GM12874 (cell line): ENCODE results near the gene COL6A1.

Source experiments
- CTCF ChIP-seq: IDR thresholded peaks from 2 replicates; pipeline ENCODE4 v1.5.1; 2011; ENCODE audit warnings: low read depth, mild to moderate bottlenecking, control low read depth, low read length, moderate library complexity; ENCODE audit not compliant: insufficient read depth

The COL6A1 gene

DNA sequence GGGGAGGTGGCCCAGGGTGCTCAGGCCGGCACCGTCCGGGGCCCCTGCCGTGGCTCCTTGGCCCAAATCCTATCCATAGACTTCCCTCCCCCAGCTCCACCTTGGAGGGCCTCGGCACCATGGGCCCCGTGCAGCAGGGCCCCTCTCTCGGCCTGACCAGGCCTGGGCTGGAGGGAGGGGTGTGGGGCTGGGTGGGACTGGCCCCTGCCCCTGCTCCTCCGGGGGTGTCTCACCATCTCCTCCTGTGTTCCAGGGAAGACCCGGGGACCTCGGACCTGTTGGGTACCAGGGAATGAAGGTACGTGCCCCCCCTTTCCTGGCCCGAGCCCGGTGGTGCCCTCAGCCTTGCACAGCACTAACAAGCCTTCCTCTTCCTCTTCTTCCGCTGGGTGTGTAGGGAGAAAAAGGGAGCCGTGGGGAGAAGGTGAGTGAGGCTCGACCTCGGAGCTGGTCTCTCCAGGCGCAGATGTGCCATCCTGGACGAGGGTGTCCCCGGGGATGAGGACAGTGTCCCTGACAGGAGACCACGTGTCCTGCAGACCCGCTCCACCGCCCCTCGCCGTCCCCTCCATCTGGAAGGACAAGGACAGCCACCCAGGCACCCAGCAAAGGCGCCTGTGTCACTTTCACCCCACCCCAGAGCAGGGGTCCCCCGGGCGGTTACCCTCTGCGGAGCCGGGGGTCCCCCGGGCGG is 7.9 kb downstream of the COL6A1 start:
- TF ChIP-seq CTCF, result no peak

- no peak for TF ChIP-seq CTCF
Observed at GRCh38 chr21:45990049-45990711, 8.6 kb downstream of the COL6A1 start.

DNA sequence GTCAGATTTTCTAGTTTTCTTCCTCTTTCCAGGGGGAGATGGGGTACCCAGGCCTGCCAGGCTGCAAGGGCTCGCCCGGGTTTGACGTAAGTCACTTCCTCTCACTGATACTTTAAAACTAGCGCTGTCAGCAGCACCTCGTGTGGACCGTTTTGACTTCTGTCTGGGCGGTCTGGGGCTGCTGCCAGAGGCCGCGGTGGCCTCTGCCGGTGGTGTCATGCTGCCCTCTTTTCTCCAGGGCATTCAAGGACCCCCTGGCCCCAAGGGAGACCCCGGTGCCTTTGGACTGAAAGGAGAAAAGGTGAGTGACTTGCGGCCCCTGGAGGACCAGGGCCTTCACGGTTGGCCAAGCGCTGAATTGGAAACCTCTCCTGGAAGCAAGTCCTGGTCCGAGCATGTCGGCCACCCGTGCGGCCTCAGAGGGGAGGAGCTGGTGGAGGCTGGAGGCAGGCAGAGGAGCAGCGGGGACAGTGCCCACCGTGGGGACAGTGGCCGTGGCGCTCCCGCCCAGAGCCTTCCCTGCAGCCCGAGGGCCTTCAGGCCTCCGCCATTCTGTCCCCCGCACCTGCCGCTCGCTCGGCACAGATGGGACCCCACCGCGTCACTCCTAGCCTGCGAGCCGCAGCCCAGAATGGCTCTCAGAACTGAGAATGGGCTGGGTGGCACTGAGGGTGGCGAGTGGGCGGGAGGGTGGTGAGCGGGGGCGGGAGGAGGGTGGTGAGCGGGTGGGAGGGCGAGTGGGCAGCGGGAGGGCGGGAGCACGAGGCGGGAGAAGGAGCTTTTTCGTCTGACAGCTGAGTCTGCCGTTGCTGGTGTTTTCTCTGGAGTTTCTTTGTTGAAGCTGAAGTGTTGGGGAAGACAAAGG is 9.4 kb downstream of the COL6A1 start:
- no peak for TF ChIP-seq CTCF

- no peak for TF ChIP-seq CTCF
Observed at GRCh38 chr21:45991606-45992300, 10.2 kb downstream of the COL6A1 start.

- no peak for TF ChIP-seq CTCF
Observed at GRCh38 chr21:45992301-45993209, 11.0 kb downstream of the COL6A1 start.

GRCh38 chr21:45993210-45994085 is 11.9 kb downstream of the COL6A1 start:
- no peak for TF ChIP-seq CTCF
